Stimulated activated effector memory CD8-positive, alpha-beta T cell treated with anti-CD3 and anti-CD28 coated beads, Interleukin-12 subunit alpha, Interleukin-12 subunit beta, amount 100 ng/mL, for 72 hours (primary cell): Measurements from ENCODE around the gene CTBP2.
"Not testable (repeated sequence)": the region's sequence is repeated elsewhere in the genome, so short reads cannot be mapped to it uniquely, and the experiment has no call there.

Experiments
- ATAC-seq: fragments of 150-1000 bp; cut with Tn5 transposase; 2 replicates; pipeline ENCODE4 v1.10.0; 2021
- DNase-seq, 2 donors: peaks; one replicate each; pipeline ENCODE4 v3.0.0; 2021 to 2022; ENCODE audit warnings: low spot score in 2 of 2
- H3K27ac Mint-ChIP-seq: one replicate; pipeline ENCODE4 v1.8.0; 2022; ENCODE audit warnings: mild to moderate bottlenecking, mixed read lengths
- H3K36me3 Mint-ChIP-seq: one replicate; pipeline ENCODE4 v1.8.0; 2022; ENCODE audit warnings: mild to moderate bottlenecking, mixed read lengths
- H3K4me1 Mint-ChIP-seq: one replicate; pipeline ENCODE4 v1.8.0; 2022; ENCODE audit warnings: mixed read lengths
- H3K4me3 Mint-ChIP-seq: one replicate; pipeline ENCODE4 v1.8.0; 2022; ENCODE audit warnings: mild to moderate bottlenecking, mixed read lengths
- H3K9me3 Mint-ChIP-seq: one replicate; pipeline ENCODE4 v1.8.0; 2022; ENCODE audit warnings: mixed read lengths

The CTBP2 gene

GRCh38 chr10:125166658-125167057 is 6.3 kb upstream of the CTBP2 start:
- no peak overlapping the region for H3K4me3 Mint-ChIP-seq
- no peaks in the 10 kb centered on the region for H3K9me3 Mint-ChIP-seq
- no peak overlapping the region for H3K27ac Mint-ChIP-seq
- H3K36me3 Mint-ChIP-seq = no peaks in the 10 kb centered on the region
- no peaks in the 10 kb centered on the region for H3K4me1 Mint-ChIP-seq
- DNase-seq = no peak
- ATAC-seq = no peak

DNA sequence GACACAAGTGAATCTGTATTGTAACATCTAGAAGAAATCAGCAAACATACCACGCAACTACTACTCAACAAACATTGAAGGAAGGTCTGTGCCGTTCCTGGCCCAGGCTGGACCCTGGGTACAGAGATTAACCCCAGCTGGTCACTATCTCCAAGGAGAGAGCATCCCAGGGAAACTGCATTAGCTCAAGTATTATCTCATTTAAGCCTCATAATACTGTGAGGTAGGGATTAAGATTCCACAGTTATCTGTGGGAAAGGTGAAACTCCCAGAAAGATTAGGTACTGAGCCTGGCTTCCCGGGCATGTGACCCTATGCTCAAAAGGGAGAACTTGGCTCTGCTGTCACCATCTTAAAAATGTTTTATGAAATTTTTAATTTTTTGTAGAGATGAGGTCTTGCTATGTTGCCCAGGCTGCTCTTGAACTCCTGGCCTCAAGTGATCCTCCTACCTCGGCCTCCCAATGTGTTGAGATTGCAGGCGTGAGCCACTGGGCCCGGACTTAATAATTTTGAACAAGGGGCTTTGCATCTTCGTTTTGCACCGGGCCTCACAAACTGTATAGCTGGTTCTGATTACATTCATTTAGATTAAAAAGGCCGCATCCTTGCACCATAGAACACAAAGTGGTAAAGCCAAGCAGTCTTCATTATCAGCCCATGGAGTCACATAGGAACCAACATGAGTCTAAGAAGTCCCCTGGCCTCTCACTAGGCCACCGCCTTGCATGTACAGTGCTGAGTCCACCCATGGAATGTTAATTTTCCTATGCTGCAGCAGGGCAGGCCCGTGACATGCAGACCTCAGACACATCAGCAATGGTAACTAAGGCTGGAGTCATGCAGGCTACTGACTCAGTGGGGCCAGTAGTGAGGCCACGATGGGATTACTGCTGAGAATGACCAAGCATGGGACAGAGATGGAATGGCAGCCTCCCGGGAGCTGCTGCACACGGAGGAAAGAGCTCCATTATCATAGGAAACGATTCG is 5.5 kb upstream of the CTBP2 start:
- H3K4me3 Mint-ChIP-seq = no peak overlapping the region
- no peaks in the 10 kb centered on the region for H3K9me3 Mint-ChIP-seq
- ATAC-seq (no peak), DNase-seq (no peak)
- no peaks in the 10 kb centered on the region for H3K4me1 Mint-ChIP-seq
- no peaks in the 10 kb centered on the region for H3K36me3 Mint-ChIP-seq
- H3K27ac Mint-ChIP-seq = no peak overlapping the region

- Mint-ChIP-seq H3K4me3 (no peak overlapping the region), H3K27ac (no peak overlapping the region), H3K4me1 (no peaks in the 10 kb centered on the region), H3K36me3 (no peaks in the 10 kb centered on the region), H3K9me3 (no peaks in the 10 kb centered on the region)
- DNase-seq (no peak), ATAC-seq (no peak)
Observed at GRCh38 chr10:125164421-125164820, 4.1 kb upstream of the CTBP2 start.

DNA sequence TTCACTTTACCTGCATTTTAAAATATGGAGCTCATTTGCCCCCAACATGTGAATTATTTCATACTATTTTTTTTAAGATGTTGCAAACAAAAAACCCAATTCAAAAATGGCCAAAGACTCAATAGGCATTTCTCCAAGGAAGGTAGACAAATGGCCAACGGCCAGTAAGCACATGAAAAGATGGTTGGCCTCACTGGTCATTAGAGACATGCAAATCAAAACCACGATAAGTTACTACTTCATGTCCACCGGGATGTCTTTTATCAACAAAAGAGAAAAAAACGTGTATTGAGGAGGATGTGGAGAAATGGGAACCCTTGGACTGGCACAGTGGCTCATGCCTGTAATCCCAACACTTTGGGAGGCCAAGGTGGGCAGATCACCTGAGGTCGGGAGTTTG is 3.4 kb upstream of the CTBP2 start:
- H3K9me3 Mint-ChIP-seq = no peaks in the 10 kb centered on the region
- H3K27ac Mint-ChIP-seq = no peak overlapping the region
- no peak for DNase-seq
- no peak overlapping the region for H3K4me3 Mint-ChIP-seq
- no peak for ATAC-seq
- H3K4me1 Mint-ChIP-seq = no peaks in the 10 kb centered on the region
- H3K36me3 Mint-ChIP-seq = no peaks in the 10 kb centered on the region

DNA sequence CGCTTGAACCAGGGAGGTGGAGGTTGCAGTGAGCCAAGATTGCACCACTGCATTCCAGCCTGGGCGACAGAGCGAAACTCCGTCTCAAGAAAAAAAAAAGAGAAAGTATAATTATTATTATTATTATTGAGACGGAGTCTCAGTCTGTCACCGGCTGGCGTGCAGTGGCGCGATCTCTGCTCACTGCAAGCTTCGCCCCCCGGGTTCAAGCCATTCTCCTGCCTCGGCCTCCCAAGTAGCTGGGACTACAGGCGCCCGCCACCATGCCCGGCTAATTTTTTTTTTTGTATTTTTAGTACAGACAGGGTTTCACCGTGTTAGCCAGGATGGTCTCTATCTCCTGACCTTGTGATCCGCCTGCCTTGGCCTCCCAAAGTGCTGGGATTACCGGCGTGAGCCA is 2.9 kb upstream of the CTBP2 start:
- H3K4me3 Mint-ChIP-seq, DNase-seq, H3K36me3 Mint-ChIP-seq, H3K9me3 Mint-ChIP-seq, H3K4me1 Mint-ChIP-seq, ATAC-seq, H3K27ac Mint-ChIP-seq: not testable (repeated sequence)

DNA sequence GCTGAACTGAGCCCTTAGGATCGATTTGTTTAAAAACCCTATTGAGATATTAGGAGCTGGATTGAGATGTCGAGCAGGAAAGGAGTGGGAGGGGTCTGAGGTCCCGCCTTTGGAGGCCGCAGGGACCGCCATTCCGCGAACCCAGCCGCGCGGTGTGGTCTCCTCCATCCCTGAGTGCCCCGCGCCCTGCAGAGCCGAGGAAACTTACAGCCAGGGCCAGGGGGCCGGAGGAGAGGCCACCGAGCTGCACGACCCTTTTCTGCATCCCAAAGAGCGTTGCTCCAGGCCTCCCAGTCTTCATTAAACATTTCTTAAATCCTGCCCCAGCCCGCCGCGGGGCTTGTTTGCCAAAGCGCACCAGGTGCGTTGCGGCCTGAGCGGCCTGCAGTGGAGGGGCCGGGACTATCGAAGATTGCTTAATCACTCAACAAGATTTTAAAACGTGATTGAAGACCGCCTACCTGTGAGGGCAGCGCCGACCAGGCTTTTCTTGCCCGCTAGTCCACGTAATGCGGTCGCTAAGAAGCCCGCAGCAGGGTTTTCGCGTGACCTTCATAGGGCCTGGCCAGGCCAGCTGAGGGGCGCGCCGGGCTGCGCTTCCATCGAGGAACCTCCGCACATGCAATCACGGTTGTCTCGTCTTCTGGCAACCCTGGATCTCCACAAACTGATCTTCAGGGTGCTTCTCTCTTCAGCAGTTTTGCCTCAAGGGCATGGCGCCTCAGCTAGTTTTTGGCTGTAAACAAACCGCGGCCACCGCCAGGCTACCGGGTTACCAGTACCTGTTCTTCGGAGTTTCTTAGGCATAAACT is 2.0 kb upstream of the CTBP2 start:
- Mint-ChIP-seq H3K4me1 (no peaks in the 10 kb centered on the region), H3K9me3 (no peaks in the 10 kb centered on the region), H3K36me3 (no peaks in the 10 kb centered on the region), H3K27ac (no peak overlapping the region), H3K4me3 (peak overlapping the region; percentile 45)
- DNase-seq (no peak), ATAC-seq (no peak)

- Mint-ChIP-seq H3K4me3 (peak overlapping the region; percentile 45), H3K27ac (no peak overlapping the region), H3K36me3 (no peaks in the 10 kb centered on the region), H3K4me1 (no peaks in the 10 kb centered on the region), H3K9me3 (no peaks in the 10 kb centered on the region)
- no peak for DNase-seq
- peak; percentile 17 for ATAC-seq
Observed at GRCh38 chr10:125161707-125162119, 1.4 kb upstream of the CTBP2 start.

GRCh38 chr10:125160856-125161706 is 718 bp upstream of the CTBP2 start:
- ATAC-seq (peak; percentile 48), DNase-seq (peak in 1 of 2 donors; percentile 57)
- H3K4me3 Mint-ChIP-seq = peak overlapping the region; percentile 45
- H3K9me3 Mint-ChIP-seq = no peaks in the 10 kb centered on the region
- H3K27ac Mint-ChIP-seq = no peak overlapping the region
- H3K4me1 Mint-ChIP-seq = no peaks in the 10 kb centered on the region
- no peaks in the 10 kb centered on the region for H3K36me3 Mint-ChIP-seq

GRCh38 chr10:125159486-125159931 is 854 bp downstream of the CTBP2 start:
- Mint-ChIP-seq H3K27ac (no peak overlapping the region), H3K9me3 (no peaks in the 10 kb centered on the region), H3K4me3 (peak overlapping the region; percentile 45), H3K4me1 (no peaks in the 10 kb centered on the region), H3K36me3 (no peaks in the 10 kb centered on the region)
- ATAC-seq = no peak
- DNase-seq = peak in 1 of 2 donors; percentile 52

DNA sequence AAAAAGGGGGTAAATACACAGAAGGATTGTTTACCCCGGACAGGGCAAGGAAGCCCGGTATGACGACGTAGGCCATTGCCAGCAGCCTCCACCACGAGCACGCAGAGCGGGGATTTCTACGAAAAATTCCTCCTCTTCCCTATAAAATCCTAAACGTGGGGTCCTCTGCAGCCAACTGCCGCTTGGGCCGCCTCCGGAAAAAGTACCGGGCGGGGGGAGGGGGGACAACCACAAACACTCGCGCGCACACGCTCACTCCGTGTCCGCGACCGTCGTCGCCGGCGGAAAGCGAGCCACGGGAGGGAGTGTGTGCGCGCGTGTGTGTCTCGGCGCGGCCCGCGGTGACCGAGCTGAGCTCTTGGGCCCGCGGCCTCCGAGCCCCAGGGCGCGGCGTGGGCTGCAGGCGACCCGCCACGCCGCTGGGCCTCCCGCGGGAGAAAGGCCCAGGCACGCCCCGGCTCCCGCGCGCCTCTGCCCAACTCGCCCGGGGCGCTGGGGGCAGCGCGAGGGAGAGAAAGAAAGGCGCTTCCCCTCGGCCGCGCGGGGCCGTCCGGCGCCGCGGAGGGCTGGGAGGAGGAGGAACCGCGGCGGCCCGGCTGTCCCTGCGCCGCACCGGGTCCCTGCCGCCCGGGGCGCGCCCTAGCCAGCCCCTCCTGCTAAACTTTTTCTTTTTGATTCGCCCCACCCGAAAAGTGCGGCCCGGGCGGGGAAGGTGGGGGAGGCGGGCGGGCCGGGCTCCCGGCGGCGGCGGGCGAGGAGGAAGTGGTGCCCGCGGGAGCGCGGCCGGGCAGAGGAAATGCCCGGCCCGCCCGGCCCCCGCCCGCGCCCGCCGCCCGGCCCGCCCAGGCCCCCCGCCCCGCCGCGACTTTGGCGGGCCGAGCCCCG is 1.5 kb downstream of the CTBP2 start:
- Mint-ChIP-seq H3K27ac (no peak overlapping the region), H3K36me3 (no peaks in the 10 kb centered on the region), H3K9me3 (no peaks in the 10 kb centered on the region), H3K4me3 (peak overlapping the region; percentile 57), H3K4me1 (no peaks in the 10 kb centered on the region)
- ATAC-seq = peak; percentile 57
- no peak for DNase-seq

DNA sequence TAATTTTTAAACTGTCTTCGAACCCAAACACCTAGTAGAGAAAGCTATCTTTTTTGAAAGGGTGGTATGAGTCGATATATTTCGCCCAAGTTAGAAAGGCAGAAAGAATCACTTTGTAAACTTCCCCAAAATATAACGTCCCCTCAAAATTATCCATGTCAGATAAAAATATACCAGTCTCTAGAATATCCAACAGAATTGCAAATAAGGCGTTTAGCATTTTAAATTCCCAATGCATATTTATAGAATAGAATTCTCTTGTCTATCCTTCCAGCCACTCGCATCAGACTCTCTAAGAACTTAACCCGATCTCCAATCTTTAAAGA is 2.1 kb downstream of the CTBP2 start:
- H3K9me3 Mint-ChIP-seq = no peaks in the 10 kb centered on the region
- DNase-seq (no peak), ATAC-seq (no peak)
- no peak overlapping the region for H3K27ac Mint-ChIP-seq
- H3K36me3 Mint-ChIP-seq = no peaks in the 10 kb centered on the region
- H3K4me1 Mint-ChIP-seq = no peaks in the 10 kb centered on the region
- H3K4me3 Mint-ChIP-seq = peak overlapping the region; percentile 57

GRCh38 chr10:125157505-125157904 is 2.9 kb downstream of the CTBP2 start:
- H3K27ac Mint-ChIP-seq = no peak overlapping the region
- no peaks in the 10 kb centered on the region for H3K36me3 Mint-ChIP-seq
- ATAC-seq = no peak
- H3K4me1 Mint-ChIP-seq = no peaks in the 10 kb centered on the region
- H3K4me3 Mint-ChIP-seq = no peak overlapping the region
- no peaks in the 10 kb centered on the region for H3K9me3 Mint-ChIP-seq
- DNase-seq = no peak

GRCh38 chr10:125156739-125157480 is 3.5 kb downstream of the CTBP2 start:
- no peak overlapping the region for H3K4me3 Mint-ChIP-seq

DNA sequence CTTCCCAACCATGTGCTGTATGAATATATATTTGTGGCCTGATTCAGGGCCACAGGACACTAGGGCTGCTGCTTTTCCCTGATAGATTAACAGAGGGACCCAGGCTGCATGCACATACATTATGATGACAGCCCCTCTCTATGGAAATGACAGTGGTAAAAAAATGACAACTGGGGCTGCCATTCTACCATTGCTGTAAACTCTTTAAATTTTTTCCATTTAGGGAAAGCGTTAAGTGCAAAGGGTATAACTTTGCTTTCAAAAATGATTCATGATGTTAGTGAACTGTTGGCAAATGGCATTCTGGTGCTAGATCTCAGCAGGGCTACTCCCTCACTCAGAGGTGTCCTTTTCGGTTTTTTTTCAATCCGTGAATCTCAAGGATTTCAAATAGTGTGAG is 4.2 kb downstream of the CTBP2 start:
- DNase-seq (no peak), ATAC-seq (no peak)
- Mint-ChIP-seq H3K27ac (no peak overlapping the region), H3K4me3 (no peak overlapping the region), H3K9me3 (no peaks in the 10 kb centered on the region), H3K4me1 (no peaks in the 10 kb centered on the region), H3K36me3 (no peaks in the 10 kb centered on the region)

More at GRCh38 chr10:125156739-125157480, 3.5 kb downstream of the CTBP2 start:
- no peaks in the 10 kb centered on the region for H3K9me3 Mint-ChIP-seq
- ATAC-seq = no peak
- H3K27ac Mint-ChIP-seq = no peak overlapping the region
- H3K4me1 Mint-ChIP-seq = no peaks in the 10 kb centered on the region
- DNase-seq = no peak
- H3K36me3 Mint-ChIP-seq = no peaks in the 10 kb centered on the region
